ENCODE results near the gene RNF38. TPM values are rescaled to one million over a fixed set of nuclear protein-coding genes. Genes with fewer than 3 reads are reported as not detected.

Gene RNF38
- total and polyA plus RNA-seq, 4 donors: 7.6 to 41.0 (median 25.6) TPM

- no peak overlapping the region for H3K9ac ChIP-seq (ENCODE audit: insufficient read depth in 1 of 2, low read length in 2 of 2)
- H3K36me3 ChIP-seq (ENCODE audit: control insufficient read depth in 4 of 4, insufficient read depth in 4 of 4, low read length in 4 of 4): peaks cover 13 to 34% (median 20%) of the 10 kb centered on the region in 4 donors
- 74 to 84% methylated on average over 3 of the region's 3 CpGs for WGBS, 2 donors
- DNase-seq (peak in 2 of 3 donors; percentile 54 to 69), ATAC-seq (ENCODE audit: insufficient read depth, low FRiP score) (no peak)
- peaks cover 0 to 13% (median 0%) of the 10 kb centered on the region in 5 donors for H3K4me1 ChIP-seq (ENCODE audit: control insufficient read depth in 5 of 5, insufficient read depth in 5 of 5, low read length in 5 of 5)
- H3K4me3 ChIP-seq: no peak overlapping the region
- H3K27ac ChIP-seq (ENCODE audit: low read depth in 1 of 2, low read length in 1 of 2): no peak overlapping the region
- H3K27me3 ChIP-seq (ENCODE audit: control insufficient read depth in 3 of 3, insufficient read depth in 3 of 3, low read length in 2 of 3): no peaks in the 10 kb centered on the region
- TF ChIP-seq CTCF (IDR thresholded peaks at IDR 0.05; ENCODE audit: control extremely low read depth, extremely low read depth): no peak
- H3K9me3 ChIP-seq (ENCODE audit: control insufficient read depth in 4 of 4, insufficient read depth in 3 of 4, low read length in 3 of 4): no peaks in the 10 kb centered on the region
These were observed 63.8 kb downstream of the RNF38 start for GRCh38 chr9:36336131-36336907.

- no peak for ATAC-seq (ENCODE audit: insufficient read depth, low FRiP score)
- Histone ChIP-seq H3K27ac (ENCODE audit: low read depth in 1 of 2, low read length in 1 of 2) (no peak overlapping the region), H3K4me3 (no peak overlapping the region), H3K27me3 (ENCODE audit: control insufficient read depth in 3 of 3, insufficient read depth in 3 of 3, low read length in 2 of 3) (no peaks in the 10 kb centered on the region), H3K36me3 (ENCODE audit: control insufficient read depth in 4 of 4, insufficient read depth in 4 of 4, low read length in 4 of 4) (peaks cover 0 to 6% (median 4%) of the 10 kb centered on the region in 4 donors), H3K4me1 (ENCODE audit: control insufficient read depth in 5 of 5, insufficient read depth in 5 of 5, low read length in 5 of 5) (peaks cover 0 to 7% (median 0%) of the 10 kb centered on the region in 5 donors), H3K9ac (ENCODE audit: insufficient read depth in 1 of 2, low read length in 2 of 2) (no peak overlapping the region), H3K9me3 (ENCODE audit: control insufficient read depth in 4 of 4, insufficient read depth in 3 of 4, low read length in 3 of 4) (no peaks in the 10 kb centered on the region)
- no peak for DNase-seq
- TF ChIP-seq CTCF (IDR thresholded peaks at IDR 0.05; ENCODE audit: control extremely low read depth, extremely low read depth): no peak
- 70 to 78% methylated on average over 2 of the region's 2 CpGs for WGBS, 2 donors
These were observed 68.1 kb downstream of the RNF38 start for GRCh38 chr9:36332006-36332405.

GRCh38 chr9:36328798-36329411 lies 71.2 kb downstream of the RNF38 start:
- H3K9ac ChIP-seq (ENCODE audit: insufficient read depth in 1 of 2, low read length in 2 of 2): peak overlapping the region in 1 of 2 donors; percentile 4
- H3K4me3 ChIP-seq: no peak overlapping the region
- ATAC-seq (ENCODE audit: insufficient read depth, low FRiP score): peak; percentile 61
- peak; percentile 82 for TF ChIP-seq CTCF (IDR thresholded peaks at IDR 0.05; ENCODE audit: control extremely low read depth, extremely low read depth)
- H3K9me3 ChIP-seq (ENCODE audit: control insufficient read depth in 4 of 4, insufficient read depth in 3 of 4, low read length in 3 of 4): no peaks in the 10 kb centered on the region
- no peaks in the 10 kb centered on the region for H3K27me3 ChIP-seq (ENCODE audit: control insufficient read depth in 3 of 3, insufficient read depth in 3 of 3, low read length in 2 of 3)
- H3K27ac ChIP-seq (ENCODE audit: low read depth in 1 of 2, low read length in 1 of 2): no peak overlapping the region
- H3K36me3 ChIP-seq (ENCODE audit: control insufficient read depth in 4 of 4, insufficient read depth in 4 of 4, low read length in 4 of 4): peaks cover 0 to 2% (median 0%) of the 10 kb centered on the region in 4 donors
- peaks cover 0 to 5% (median 0%) of the 10 kb centered on the region in 5 donors for H3K4me1 ChIP-seq (ENCODE audit: control insufficient read depth in 5 of 5, insufficient read depth in 5 of 5, low read length in 5 of 5)
- DNase-seq: peak; percentile 45 to 89 (median 86)
- 34 to 36% methylated on average over 9 of the region's 9 CpGs for WGBS, 2 donors

Measured in lung (tissue), 12 donors.